Measurements from ENCODE around the gene LBHD1.
"Not testable (repeated sequence)": the region's sequence is repeated elsewhere in the genome, so short reads cannot be mapped to it uniquely, and the experiment has no call there.

LBHD1 gene

DNA sequence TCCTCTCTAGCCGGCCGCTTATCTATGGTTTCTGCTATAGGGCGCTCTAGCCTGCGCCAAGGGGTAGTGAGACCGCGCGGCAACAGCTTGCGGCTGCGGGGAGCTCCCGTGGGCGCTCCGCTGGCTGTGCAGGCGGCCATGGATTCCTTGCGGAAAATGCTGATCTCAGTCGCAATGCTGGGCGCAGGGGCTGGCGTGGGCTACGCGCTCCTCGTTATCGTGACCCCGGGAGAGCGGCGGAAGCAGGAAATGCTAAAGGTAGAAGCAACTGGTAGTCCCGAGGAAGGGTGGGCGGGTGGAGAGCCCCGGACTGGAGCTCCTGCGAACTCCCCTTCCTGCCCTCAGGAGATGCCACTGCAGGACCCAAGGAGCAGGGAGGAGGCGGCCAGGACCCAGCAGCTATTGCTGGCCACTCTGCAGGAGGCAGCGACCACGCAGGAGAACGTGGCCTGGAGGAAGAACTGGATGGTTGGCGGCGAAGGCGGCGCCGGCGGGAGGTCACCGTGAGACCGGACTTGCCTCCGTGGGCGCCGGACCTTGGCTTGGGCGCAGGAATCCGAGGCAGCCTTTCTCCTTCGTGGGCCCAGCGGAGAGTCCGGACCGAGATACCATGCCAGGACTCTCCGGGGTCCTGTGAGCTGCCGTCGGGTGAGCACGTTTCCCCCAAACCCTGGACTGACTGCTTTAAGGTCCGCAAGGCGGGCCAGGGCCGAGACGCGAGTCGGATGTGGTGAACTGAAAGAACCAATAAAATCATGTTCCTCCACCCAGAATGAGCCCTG is at the start of gene LBHD1, which contains the start of gene UQCC3:
LBHD1 (minus strand) TSS at position 660 of the 782 bp plus-strand sequence. CDS start 2,236 bp downstream, outside the sequence.
UQCC3 (plus strand) TSS at position 66 of the 782 bp plus-strand sequence; CDS start at position 139, 73 bp downstream.
- no peak for DNase-seq (ENCODE audit: low read depth, low spot score)

GRCh38 chr11:62719302-62719978 is 47.4 kb upstream of the LBHD1 start:
- no peak for DNase-seq (ENCODE audit: low read depth, low spot score)
- no peak overlapping the region for H3K27ac ChIP-seq

More for the DNA sequence above, at the start of gene LBHD1, which contains the start of gene UQCC3:
- H3K27ac ChIP-seq: peak within 1 kb of the TSS; percentile 83

DNA sequence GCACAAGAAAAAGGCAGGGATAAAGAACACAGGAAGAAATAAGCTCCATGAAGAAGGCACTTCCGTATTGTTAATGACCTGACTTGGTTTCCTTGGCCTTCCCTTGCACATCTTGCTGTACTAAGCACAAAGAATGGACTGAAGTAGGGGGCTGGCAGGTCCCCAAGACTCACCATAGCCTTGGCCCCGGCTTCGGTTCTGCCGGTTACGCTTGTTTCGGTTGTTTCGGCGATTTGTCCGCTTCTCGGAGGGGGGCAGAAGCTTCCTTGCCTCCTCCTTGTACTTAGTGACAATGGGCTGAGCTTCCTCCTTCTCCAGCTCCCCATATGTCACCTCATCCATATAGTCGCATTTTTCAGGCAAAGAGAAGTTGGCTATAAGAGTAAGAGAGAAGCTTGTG is 44.7 kb upstream of the LBHD1 start:
- no peak overlapping the region for H3K27ac ChIP-seq
- no peak for DNase-seq (ENCODE audit: low read depth, low spot score)

DNA sequence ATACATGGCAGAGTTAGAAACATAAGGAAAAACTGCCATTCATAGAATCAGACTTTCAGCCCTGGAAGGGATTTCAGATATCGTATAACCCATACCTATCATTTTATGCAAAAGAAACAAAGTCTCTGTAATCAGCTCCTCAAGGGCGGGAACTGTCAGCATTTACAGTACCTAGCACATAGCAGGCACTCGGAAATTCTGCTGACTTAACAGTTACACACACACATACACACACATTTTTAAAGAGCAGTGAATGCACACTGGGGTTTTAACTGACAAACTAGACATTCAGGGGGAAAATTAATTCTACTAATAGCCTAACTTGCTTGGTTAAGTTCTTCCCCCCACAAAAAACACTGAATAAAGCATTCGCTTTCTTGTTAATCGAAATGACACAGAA is 44.1 kb upstream of the LBHD1 start:
- DNase-seq (ENCODE audit: low read depth, low spot score): no peak
- no peak overlapping the region for H3K27ac ChIP-seq

- DNase-seq (ENCODE audit: low read depth, low spot score): no peak
- H3K27ac ChIP-seq: no peak overlapping the region
These were observed 43.4 kb upstream of the LBHD1 start for GRCh38 chr11:62715150-62716130.

DNA sequence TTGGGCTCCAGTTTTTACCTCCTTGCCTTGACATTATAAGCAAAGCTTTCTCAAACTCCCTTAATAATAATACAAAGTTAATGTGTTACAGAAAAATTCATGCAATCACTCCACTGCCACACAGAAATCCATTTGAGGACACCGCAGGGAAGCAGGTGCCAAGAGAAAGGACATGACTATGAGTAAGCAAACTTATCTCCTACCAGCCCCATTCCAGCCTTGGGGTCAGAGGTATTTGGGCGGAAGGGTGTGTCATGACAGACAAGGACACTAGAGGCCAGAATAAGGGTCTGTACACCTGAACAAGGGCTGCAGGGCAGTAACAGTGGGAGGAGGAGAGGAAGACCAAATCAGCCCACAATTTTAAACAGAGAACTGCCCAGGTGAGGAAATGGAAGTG is 41.3 kb upstream of the LBHD1 start:
- H3K27ac ChIP-seq: peak overlapping the region; percentile 17

GRCh38 chr11:62712861-62713260 is 40.8 kb upstream of the LBHD1 start:
- no peak for DNase-seq (ENCODE audit: low read depth, low spot score)
- H3K27ac ChIP-seq: peak overlapping the region; percentile 17

More for the DNA sequence above, 41.3 kb upstream of the LBHD1 start:
- no peak for DNase-seq (ENCODE audit: low read depth, low spot score)

GRCh38 chr11:62712276-62712812 is 40.3 kb upstream of the LBHD1 start:
- no peak for DNase-seq (ENCODE audit: low read depth, low spot score)
- no peak overlapping the region for H3K27ac ChIP-seq

GRCh38 chr11:62710001-62710345 is 37.9 kb upstream of the LBHD1 start:
- peak overlapping the region; percentile 89 for H3K27ac ChIP-seq
- DNase-seq (ENCODE audit: low read depth, low spot score): no peak

DNA sequence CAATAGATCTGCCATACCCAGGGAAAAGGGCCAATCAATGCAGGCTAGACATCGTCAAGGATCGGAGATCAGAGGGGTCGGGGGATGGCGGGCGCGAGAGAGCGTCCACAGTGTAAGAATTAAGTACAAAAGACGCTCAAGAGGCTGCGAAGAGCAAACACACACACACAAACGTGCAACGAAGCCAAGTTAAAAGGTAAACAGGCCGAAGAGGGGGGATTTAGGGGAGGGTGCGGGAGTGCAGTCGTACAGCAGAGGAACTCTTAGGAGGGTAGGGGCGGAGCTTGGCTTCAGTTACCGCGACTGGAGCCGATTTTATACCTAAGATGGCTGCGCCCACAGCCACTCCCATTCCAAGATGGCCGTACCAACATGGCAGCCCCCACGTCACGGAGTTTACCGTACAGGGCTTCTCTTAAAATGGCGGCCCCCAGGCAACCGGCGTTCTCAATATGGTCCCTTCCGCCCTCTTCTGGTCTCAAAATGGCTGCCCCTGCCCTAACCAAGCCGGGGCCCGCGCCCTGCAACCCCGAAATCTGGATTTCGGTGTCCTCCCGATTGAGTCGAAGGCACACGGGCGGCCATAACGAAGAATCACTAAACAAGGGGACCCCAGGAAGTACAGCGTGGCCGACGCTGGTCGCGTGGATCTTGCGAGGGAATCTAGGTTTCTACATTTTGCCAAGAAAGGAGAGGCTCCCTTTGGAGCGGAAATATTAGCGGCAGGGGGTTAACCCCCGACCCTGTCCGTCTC is 37.4 kb upstream of the LBHD1 start:
- H3K27ac ChIP-seq: peak overlapping the region; percentile 89
- DNase-seq (ENCODE audit: low read depth, low spot score): no peak

GRCh38 chr11:62708793-62709192 is 36.7 kb upstream of the LBHD1 start:
- peak overlapping the region; percentile 89 for H3K27ac ChIP-seq
- no peak for DNase-seq (ENCODE audit: low read depth, low spot score)

DNA sequence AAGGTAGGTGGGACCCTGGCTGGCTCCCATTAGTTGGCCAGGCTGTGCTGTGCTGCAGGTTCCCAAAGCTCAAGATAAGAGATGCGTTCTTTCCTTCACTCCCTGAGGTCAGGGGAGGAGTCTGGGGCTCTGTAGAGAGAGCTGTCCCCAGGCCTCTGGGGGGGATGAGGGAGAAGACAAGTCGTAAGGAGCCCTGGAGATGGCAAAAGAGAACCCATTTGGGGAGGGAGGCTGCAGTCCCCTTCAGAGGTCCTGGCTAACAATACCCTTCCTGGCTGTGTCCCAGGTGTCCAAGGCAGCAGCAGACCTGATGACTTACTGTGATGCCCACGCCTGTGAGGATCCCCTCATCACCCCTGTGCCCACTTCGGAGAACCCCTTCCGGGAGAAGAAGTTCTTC is 36.3 kb upstream of the LBHD1 start:
- H3K27ac ChIP-seq: peak overlapping the region; percentile 89
- DNase-seq (ENCODE audit: low read depth, low spot score): no peak

GRCh38 chr11:62707277-62707861 is 35.3 kb upstream of the LBHD1 start, which contains the start of the genes BSCL2 and GNG3:
Gene BSCL2 (minus strand): TSS chr11:62707424. CDS start chr11:62707195, 229 bp downstream.
Gene GNG3 (plus strand): TSS chr11:62707676. CDS start chr11:62708296, 620 bp downstream.
- no peak for DNase-seq (ENCODE audit: low read depth, low spot score)
- H3K27ac ChIP-seq: peak within 1 kb of the TSS; percentile 89

DNA sequence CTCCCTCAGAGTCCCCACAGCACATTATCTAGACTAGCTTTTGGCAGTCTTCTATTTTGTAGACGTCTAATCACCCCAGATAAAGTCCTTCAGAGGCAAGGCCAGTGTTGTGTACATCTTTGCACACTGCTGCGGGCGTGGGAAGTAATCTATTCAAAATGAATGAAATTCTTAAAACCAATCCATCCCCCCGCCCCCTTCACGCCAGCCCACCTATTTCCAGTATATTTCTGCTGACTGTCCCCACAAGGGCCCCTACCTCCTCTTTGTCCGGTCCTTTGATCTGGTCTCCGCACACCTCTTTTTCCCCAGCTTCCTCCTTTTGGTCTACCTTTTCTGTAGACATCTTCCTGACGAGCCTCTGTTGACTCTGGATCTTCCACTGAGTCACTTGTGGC is 34.8 kb upstream of the LBHD1 start:
- DNase-seq (ENCODE audit: low read depth, low spot score): no peak
- no peak overlapping the region for H3K27ac ChIP-seq

- DNase-seq (ENCODE audit: low read depth, low spot score): no peak
- peak overlapping the region; percentile 57 for H3K27ac ChIP-seq
These were observed 34.1 kb upstream of the LBHD1 start for GRCh38 chr11:62705880-62706849.

- peak overlapping the region; percentile 57 for H3K27ac ChIP-seq
- no peak for DNase-seq (ENCODE audit: low read depth, low spot score)
These were observed 33.3 kb upstream of the LBHD1 start for GRCh38 chr11:62705413-62705812.

DNA sequence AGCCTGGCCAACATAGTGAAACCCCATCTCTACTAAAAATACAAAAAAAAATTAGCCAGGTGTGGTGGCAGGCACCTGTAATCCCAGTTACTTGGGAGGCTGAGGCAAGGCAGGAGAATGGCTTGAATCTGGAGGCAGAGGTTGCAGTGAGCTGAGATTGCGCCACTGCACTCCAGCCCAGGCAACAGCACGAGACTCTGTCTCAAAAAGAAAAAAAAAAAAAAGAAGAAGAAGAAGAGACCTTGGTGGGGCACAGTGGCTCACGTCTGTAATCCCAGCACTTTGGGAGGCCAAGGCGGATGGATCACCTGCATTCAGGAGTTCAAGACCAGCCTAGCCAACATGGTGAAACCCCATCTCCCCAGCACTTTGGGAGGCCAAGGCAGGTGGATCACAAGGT is 31.9 kb upstream of the LBHD1 start:
- not testable (repeated sequence) for DNase-seq (ENCODE audit: low read depth, low spot score)

GRCh38 chr11:62702246-62702645 is 30.2 kb upstream of the LBHD1 start:
- no peak for DNase-seq (ENCODE audit: low read depth, low spot score)
- H3K27ac ChIP-seq: no peak overlapping the region

More for the DNA sequence above, 31.9 kb upstream of the LBHD1 start:
- H3K27ac ChIP-seq: not testable (repeated sequence)

Data from epithelial cell of prostate (primary cell).